Ramos (cell line): Measurements from ENCODE around the gene SLC29A2.
"Not testable (repeated sequence)": the region's sequence is repeated elsewhere in the genome, so short reads cannot be mapped to it uniquely, and the experiment has no call there.

ENCODE experiments used
- in situ Hi-C: fragments of 300-500 bp; cut with MboI; formaldehyde crosslinking; loops from one replicate; pipeline ENCODE4 v1.14.3; 2022; ENCODE audit warnings: low sequenced_read_pairs; ENCODE audit not compliant: unreplicated experiment

SLC29A2 gene

DNA sequence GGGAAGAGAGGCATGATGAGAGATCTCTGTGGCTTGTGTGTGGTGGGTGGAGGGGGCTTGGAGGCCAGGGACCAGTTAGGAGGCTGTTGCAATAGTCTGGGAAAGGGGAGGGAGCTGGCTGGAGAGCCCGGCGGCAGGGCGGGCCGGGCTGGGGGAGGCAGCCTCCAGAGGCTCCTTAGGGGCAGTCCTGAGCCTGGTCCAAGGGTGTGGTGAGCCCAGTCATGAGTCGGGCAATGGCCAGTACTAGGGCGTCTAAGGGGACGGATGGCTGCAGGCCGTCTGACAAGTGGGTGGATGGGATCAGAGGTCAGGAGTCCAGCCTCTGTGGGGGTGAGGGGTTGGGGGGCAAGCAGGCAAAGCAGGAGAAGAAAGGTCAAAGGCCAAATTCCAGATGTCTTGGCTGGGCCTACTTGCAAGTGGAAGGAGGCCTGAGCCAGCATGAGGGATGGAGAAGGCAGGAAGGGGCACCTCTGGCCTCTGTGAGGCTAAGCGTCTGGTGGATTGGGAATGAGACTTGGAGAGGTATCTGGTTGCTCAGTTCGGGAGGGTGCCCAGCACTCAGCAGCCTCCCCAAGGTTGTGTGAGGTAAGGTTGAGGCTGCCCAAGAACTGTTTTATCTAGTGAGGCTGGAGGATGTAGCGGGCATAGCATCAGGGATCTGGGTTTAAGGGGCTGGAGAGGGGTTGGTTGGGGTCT, 48.7 kb downstream of the SLC29A2 start:
- in situ Hi-C loops: no loop called here

- in situ Hi-C loops: no loop called here
Measured at GRCh38 chr11:66321606-66322005, 50.0 kb downstream of the SLC29A2 start.

- in situ Hi-C loops: not testable (repeated sequence)
Measured at GRCh38 chr11:66320748-66321147, 50.8 kb downstream of the SLC29A2 start.

DNA sequence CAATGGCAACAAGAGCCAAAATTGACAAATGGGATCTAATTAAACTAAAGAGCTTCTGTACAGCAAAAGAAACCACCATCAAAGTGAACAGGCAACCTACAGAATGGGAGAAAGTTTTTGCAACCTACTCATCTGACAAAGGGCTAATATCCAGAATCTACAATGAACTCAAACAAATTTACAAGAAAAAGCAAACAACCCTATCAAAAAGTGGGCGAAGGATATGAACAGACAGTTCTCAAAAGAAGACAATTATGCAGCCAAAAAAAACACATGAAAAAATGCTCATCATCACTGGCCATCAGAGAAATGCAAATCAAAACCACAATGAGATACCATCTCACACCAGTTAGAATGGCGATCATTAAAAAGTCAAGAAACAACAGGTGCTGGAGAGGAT, 51.3 kb downstream of the SLC29A2 start:
- in situ Hi-C loops: not testable (repeated sequence)

- in situ Hi-C loops: no loop called here
Measured at GRCh38 chr11:66318600-66318970, 53.0 kb downstream of the SLC29A2 start.

GRCh38 chr11:66317723-66318599, 53.6 kb downstream of the SLC29A2 start:
- in situ Hi-C loops: no loop called here

- in situ Hi-C loops: no loop called here
Measured at GRCh38 chr11:66317322-66317722, 54.2 kb downstream of the SLC29A2 start.

DNA sequence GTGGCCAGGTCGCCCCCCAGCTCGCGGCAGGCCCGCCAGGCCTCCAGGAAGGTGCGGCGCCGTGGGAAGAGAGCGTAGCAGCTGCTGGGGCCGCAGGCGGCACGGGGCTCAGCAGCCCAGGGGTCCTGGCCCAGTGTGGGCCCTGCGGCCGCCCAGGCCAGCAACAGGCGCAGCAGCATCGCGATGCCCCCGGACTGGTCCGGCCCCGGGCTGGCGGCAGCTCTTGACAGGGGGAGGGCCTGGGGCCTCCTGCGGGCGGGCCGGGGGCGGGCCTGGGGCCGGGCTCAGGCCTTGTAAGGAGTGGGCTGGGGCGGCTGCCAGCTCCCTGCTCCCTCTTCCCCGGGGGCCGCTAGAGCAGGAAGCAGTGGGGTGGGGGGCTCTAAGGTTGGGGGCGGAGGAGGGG, 54.7 kb downstream of the SLC29A2 start, which contains the start of gene CD248:
CD248 (minus strand) TSS at position 196 of the 403 bp plus-strand sequence; CDS start at position 179, 17 bp downstream.
- in situ Hi-C loops: no loop called here

DNA sequence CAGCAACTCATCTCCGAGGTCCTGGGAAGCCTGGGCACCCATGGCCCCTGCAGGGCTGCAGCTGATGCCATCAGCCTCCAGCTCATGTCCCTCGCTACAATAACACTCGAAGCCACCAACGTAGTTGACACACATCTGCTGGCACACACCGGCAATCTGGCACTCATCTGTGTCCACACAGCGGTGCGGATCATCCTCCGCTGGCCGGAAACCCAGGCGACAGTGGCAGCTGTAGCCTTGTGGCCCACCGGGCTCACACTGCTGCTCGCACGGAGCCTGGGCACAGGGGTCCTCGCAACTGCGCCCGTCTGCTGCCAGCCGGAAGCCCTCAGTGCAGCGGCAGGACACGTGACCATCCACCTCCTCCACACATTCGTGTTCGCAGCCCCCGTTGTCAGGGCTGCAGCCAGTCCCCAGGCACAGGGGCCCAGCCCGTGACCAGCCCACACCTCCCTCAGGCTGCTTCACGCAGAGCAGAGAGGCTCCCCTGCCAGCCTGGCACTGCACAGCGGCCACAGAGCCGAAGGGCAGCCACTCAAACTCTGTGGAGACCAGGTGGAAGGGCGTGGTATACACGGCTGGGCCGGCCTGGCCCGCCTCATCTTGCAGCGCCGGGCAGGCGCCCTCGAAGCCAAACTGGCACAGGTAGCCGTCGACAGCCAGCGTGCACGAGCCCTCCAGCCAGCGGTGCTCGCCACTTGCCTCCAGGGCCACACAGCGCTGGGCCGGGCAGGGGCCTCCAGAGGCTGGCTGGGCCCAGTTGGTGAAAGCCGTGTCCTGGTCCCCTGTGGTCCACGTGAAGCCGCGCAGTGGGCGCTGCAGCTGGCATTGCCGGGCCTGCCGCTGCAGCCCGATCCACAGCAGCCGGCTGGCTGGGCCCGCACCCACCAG, 55.4 kb downstream of the SLC29A2 start:
- in situ Hi-C loops: no loop called here

- in situ Hi-C loops: no loop called here
Measured at GRCh38 chr11:66315498-66315885, 56.1 kb downstream of the SLC29A2 start.

DNA sequence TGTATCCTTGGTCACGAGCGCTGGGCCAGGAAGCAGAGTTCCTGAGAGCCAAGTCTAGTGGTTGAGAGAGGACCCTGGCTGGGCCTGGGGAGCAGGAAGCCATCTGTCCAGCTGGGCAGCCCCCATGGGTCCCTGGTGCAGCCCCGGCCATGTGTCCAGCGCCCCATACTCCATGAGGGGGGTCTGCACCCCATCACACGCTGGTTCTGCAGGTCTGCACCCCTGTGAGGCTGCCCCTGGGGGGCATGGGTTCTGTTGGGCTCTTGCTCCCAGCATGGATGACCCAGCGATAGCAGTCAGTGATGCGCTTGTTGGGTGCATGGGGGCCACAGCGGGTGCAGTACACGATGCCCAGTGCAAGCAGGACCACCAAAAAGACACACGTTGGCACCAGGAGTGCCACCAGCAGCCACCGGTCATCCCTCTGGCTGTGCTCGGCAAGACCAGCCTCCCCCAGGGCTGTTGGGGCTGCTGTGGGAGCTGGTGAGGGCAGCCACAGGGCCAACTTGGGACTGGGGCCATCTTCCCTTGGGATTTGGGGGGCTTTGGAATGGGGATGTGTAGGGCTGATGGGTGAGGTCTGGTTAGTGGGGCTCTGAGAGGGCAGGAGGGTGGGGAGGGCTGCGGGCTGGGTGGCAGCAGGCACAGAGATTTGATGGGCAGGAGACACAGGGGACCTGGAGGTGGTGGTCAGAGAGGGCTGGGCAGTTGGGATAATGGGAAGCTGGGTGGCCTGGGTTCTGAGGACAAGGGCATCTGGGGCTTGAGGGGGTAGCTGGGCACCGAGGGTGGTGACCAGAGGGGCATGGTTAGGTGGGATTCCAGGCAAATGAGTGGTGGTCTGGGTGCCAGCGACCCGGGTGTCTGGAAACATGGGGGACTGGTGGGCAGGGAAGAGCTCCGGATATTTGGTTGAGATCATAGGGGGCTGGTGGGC, 56.7 kb downstream of the SLC29A2 start:
- in situ Hi-C loops: no loop called here

GRCh38 chr11:66314186-66314501, 57.4 kb downstream of the SLC29A2 start:
- in situ Hi-C loops: no loop called here

GRCh38 chr11:66313321-66314185, 58.0 kb downstream of the SLC29A2 start:
- in situ Hi-C loops: no loop called here

DNA sequence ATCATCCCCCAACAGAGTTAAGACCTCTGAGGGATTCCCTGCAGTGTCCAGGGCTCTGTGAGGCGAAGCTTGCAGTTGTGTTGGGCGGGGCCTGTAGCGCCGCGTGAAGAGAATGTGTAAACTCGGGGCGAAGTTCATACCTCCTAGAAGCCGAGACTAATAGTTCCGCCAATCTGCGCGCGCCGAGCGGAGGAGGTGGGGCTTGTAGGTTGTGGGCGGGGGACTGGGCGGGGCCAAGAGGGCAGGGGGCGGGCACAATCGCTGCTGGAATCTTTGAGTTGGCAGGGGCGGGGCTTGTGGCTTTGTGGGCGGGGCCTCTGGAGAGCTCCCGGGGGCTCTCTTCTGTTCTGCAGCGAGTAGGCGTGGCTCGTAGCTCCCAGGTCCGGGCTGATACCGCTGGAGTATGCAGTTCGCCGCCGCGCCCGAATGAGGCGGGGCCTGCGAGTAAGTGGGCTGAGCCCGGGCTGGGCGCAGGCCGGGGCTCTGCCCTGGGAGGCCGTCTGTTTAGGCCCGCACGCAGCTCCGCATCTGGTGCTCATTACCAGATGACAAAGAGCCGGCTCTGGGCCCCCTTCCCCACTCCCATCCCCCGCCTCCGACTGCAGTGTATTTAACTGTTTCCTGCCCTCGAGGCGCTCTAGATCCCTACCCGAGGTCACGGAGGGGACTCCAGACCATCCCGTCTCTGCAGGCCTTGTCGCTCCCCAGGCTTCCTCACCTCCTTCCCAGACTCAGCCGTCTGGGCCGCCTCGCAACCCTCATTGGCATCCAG, 58.8 kb downstream of the SLC29A2 start:
- in situ Hi-C loops: no loop called here
